NCI-H526 (cell line): ENCODE measurements around the gene PLEKHA1.

ENCODE experiments used
- DNase-seq, 2 experiments: peaks; one replicate each; lab custom pipeline; 2025; lab: John Stamatoyannopoulos, UW

The PLEKHA1 gene

GRCh38 chr10:122461729-122462532, 87.4 kb downstream of the PLEKHA1 start:
- peak in 1 of 2 experiments; percentile 64 for DNase-seq

- DNase-seq = peak; percentile 2 to 58
Measured at GRCh38 chr10:122462533-122463465, 88.3 kb downstream of the PLEKHA1 start.

- DNase-seq = no peak
Measured at GRCh38 chr10:122463466-122464249, 89.2 kb downstream of the PLEKHA1 start.

- DNase-seq = no peak
Measured at GRCh38 chr10:122464250-122464510, 89.7 kb downstream of the PLEKHA1 start.

GRCh38 chr10:122464586-122464985, 90.1 kb downstream of the PLEKHA1 start:
- DNase-seq = no peak

GRCh38 chr10:122465401-122466040, 91.0 kb downstream of the PLEKHA1 start:
- DNase-seq = no peak

GRCh38 chr10:122466951-122467381, 92.5 kb downstream of the PLEKHA1 start:
- no peak for DNase-seq

- no peak for DNase-seq
Measured at GRCh38 chr10:122467701-122468100, 93.2 kb downstream of the PLEKHA1 start.

GRCh38 chr10:122468307-122468925, 93.9 kb downstream of the PLEKHA1 start:
- DNase-seq = no peak

GRCh38 chr10:122468926-122469781, 94.6 kb downstream of the PLEKHA1 start:
- no peak for DNase-seq

- DNase-seq = no peak
Measured at GRCh38 chr10:122469848-122470247, 95.3 kb downstream of the PLEKHA1 start.

GRCh38 chr10:122471531-122472177, 97.1 kb downstream of the PLEKHA1 start:
- DNase-seq = no peak

GRCh38 chr10:122473116-122473515, 98.6 kb downstream of the PLEKHA1 start:
- no peak for DNase-seq

- DNase-seq = no peak
Measured at GRCh38 chr10:122474131-122474818, 99.8 kb downstream of the PLEKHA1 start.

GRCh38 chr10:122475100-122475499, 100.6 kb downstream of the PLEKHA1 start:
- DNase-seq = peak in 1 of 2 experiments; percentile 51

- peak; percentile 7 to 54 for DNase-seq
Measured at GRCh38 chr10:122475591-122476332, 101.3 kb downstream of the PLEKHA1 start.

GRCh38 chr10:122476333-122476695, 101.8 kb downstream of the PLEKHA1 start:
- peak; percentile 79 to 89 for DNase-seq

- DNase-seq = no peak
Measured at GRCh38 chr10:122477436-122477835, 102.9 kb downstream of the PLEKHA1 start.
